HG03135 (cell line): ENCODE measurements around the gene SLC24A3.

Experiments
- ATAC-seq: cut with Tn5 transposase; IDR thresholded peaks from one replicate; pipeline ENCODE4 v1.9.1; 2021; ENCODE audit warnings: mild to moderate bottlenecking, moderate library complexity; ENCODE audit not compliant: unreplicated experiment

Gene SLC24A3

GRCh38 chr20:19419396-19419795 is 207.0 kb downstream of the SLC24A3 start:
- ATAC-seq: no peak

GRCh38 chr20:19423097-19423899 is 210.9 kb downstream of the SLC24A3 start:
- ATAC-seq: no peak

DNA sequence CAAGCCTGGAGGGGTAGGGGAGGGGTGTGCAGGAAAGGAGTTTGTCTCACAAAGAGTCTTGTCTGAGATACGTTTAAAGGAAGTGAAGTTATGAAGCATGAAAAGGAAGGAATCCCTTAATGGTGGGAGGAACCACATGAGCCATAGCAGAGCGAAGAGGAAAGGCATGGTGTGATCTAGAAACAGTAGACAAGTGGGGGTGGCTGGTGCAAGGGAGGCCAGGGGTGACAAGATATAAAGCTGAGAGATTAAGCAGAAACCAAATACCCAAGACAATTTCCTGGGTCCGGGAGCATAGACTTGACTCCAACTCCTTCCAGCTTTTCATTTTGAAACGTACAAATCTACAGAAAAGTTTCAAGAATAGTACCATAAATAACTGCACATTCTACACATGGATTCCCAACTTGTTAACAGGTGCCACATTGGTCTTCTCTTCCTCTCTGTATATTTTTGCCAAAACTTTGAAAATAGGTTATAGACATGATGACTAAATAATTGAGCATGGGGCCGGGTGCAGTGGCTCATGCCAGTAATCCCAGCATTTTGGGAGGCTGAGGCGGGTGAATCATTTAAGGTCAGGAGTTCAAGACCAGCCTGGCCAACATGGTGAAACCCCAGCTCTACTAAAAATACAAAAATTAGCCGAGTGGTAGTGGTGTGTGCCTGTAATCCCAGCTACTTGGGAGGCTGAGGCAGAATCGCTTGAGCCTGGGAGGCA is 211.6 kb downstream of the SLC24A3 start:
- ATAC-seq: no peak

GRCh38 chr20:19426356-19426755 is 213.9 kb downstream of the SLC24A3 start:
- no peak for ATAC-seq

- ATAC-seq: no peak
Observed at GRCh38 chr20:19427480-19427879, 215.0 kb downstream of the SLC24A3 start.

DNA sequence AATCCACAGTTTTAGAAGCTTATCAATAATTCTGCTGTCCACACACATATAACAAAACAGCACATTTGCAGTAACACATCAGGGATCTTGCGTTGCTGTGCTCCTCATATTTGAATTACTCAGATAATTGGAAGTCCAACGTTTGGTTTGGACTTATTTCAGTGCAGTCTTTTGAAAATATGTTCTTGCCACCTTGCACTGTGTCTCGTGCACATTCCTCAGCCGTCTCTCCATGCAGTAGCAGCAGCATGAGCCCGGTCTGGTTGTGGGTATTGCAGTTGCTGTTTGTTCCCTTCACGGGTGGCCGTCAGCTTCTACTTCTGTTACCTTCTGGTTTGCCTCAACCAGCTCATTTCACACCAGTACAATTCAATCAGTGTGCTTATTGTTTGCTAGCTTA is 215.5 kb downstream of the SLC24A3 start:
- no peak for ATAC-seq

- ATAC-seq: no peak
Observed at GRCh38 chr20:19428324-19428723, 215.9 kb downstream of the SLC24A3 start.

DNA sequence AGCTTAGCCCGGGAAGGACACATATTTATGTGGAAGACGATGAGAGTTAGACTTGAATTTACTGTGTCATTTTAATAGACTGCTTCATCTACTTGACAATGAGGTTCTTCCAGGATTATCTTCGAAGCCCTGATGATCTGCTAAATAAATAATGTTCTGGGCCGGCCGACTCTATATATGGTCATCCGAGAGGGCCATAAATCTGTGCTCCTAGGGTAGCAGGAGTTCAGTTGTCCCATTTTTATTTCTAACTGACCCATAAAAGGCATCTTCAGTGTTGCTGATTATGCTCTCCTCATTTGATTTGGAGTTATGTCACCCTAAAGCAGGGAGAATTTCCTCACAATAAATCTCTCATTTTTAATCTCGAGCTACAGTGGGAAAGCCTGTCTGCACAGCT is 217.1 kb downstream of the SLC24A3 start:
- no peak for ATAC-seq

DNA sequence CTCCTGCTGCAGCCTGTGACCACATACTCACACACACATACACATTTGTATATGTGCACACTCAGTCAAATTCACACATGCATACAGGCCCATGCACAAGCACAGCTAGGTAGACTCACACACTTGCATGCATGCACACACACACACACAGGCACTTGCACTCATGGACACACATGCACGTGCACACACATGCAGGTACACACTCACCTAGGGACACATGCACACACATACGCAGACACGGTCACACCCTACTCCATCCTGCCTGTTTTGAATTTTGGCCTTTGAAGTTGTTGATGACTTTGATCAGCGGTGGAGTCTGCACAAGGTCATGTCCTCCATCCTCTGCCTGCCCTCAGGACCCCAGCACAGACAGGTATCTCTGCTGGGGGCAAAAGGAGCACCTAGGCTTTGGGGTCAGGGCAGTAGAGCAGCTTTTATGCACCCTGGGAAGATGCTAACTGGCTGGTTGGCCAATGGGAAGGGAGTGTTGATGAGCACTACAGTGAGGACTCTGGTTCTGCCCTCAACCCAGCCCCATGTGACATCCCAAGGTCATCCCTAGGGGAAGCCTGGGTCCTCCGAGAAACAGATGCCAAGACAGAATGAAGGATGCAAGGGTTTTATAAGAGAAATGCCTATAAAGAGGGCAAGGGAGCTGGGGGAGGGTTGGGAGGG is 218.3 kb downstream of the SLC24A3 start:
- ATAC-seq: no peak

GRCh38 chr20:19431316-19431700 is 218.9 kb downstream of the SLC24A3 start:
- no peak for ATAC-seq

GRCh38 chr20:19431906-19432305 is 219.5 kb downstream of the SLC24A3 start:
- ATAC-seq: no peak

GRCh38 chr20:19433371-19434350 is 221.2 kb downstream of the SLC24A3 start:
- no peak for ATAC-seq

DNA sequence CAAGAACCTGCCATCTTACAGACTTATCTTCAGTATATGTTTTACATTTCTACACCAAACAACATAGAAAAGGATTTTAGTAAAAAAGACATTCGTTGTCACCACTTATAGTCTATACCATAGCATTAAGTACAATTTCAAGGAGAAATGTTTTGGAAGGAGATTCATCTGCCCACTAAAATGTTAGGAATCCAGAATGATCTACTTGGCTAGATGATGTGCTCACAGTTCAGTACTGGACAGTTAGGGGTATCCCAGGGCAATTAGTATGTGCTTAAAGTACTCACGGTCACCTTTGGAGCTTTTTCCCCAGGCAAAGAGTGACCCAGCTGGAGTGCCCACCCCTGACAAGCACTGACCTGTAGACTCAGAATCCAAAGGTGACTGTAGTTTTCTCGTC is 222.9 kb downstream of the SLC24A3 start:
- no peak for ATAC-seq

DNA sequence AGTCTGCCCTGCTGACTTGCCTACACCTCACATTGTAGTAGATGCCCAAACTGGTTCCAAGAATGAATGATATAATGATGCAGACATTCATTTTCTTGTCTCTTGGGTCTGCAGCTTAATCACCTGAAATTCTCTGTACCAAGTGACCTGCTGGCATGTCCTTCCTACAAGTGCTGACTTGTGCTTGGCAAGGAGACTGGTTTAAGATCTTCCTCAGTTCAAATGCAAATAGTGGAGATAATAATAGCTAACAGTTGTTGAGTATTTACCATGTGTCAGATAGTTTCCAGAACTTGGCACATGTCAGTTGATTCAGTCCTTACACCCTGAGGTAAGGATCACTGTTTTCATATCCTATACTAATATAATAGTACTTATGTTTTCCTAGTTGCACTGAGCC is 223.4 kb downstream of the SLC24A3 start:
- ATAC-seq: no peak

- no peak for ATAC-seq
Observed at GRCh38 chr20:19438488-19438887, 226.0 kb downstream of the SLC24A3 start.

- no peak for ATAC-seq
Observed at GRCh38 chr20:19440660-19441527, 228.5 kb downstream of the SLC24A3 start.

GRCh38 chr20:19446246-19446645 is 233.8 kb downstream of the SLC24A3 start:
- no peak for ATAC-seq

DNA sequence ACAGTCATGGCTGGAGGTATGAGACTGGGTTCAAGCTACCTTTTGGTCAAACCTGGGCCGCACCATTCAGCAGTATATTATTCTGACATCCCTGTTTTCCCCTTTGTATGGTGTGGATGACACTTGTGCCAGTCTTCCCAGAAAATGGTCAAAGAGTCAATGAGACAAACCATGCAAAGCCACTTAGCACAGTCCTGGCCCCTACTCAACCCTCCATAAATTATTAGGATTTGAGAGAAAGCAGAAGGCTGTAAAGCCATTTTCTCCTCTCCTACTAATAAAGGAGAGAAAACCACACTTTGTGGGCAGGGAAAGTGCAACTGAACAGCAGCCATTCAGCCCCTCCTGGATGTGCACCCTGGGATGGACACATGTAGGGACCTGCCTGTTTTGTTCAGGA is 236.2 kb downstream of the SLC24A3 start:
- no peak for ATAC-seq

- no peak for ATAC-seq
Observed at GRCh38 chr20:19449051-19449450, 236.6 kb downstream of the SLC24A3 start.
